Activated naive CD4-positive, alpha-beta T cell treated with anti-CD3 and anti-CD28 coated beads, Interleukin-2, amount 10 ng/mL, durations not matched to agents 7 days and 5 days (primary cell): ENCODE data around the gene TAS1R2.
A peak's percentile ranks its signal among the peaks of the same experiment; 100 is the strongest.
"Not testable (repeated sequence)": the region's sequence is repeated elsewhere in the genome, so short reads cannot be mapped to it uniquely, and the experiment has no call there.

Experiments used
- CTCF ChIA-PET: fragments of 350-600 bp; sonication (Branson Sonifier 250); formaldehyde crosslinking; loops from one replicate; lab custom pipeline; 2021; ENCODE audit warnings: antibody characterized with exemption; lab: Charles Lee
- DNase-seq: peaks from one replicate; pipeline ENCODE4 v3.0.0-alpha.2; 2020
- H3K27ac Mint-ChIP-seq: one replicate; pipeline ENCODE4 v1.8.0; 2021; ENCODE audit warnings: mild to moderate bottlenecking, moderate library complexity, mixed read lengths
- H3K27me3 Mint-ChIP-seq: one replicate; pipeline ENCODE4 v1.8.0; 2021; ENCODE audit warnings: mild to moderate bottlenecking, mixed read lengths
- H3K36me3 Mint-ChIP-seq: one replicate; pipeline ENCODE4 v1.8.0; 2021; ENCODE audit warnings: mixed read lengths
- H3K4me1 Mint-ChIP-seq: one replicate; pipeline ENCODE4 v1.8.0; 2021; ENCODE audit warnings: mixed read lengths
- H3K4me3 Mint-ChIP-seq: one replicate; pipeline ENCODE4 v1.8.0; 2021; ENCODE audit warnings: mild to moderate bottlenecking, moderate library complexity, mixed read lengths
- H3K9me3 Mint-ChIP-seq: one replicate; pipeline ENCODE4 v1.8.0; 2021; ENCODE audit warnings: mixed read lengths

The TAS1R2 gene

GRCh38 chr1:18847723-18848122, 11.7 kb downstream of the TAS1R2 start:
- H3K27ac Mint-ChIP-seq, H3K4me1 Mint-ChIP-seq, DNase-seq, H3K36me3 Mint-ChIP-seq, H3K9me3 Mint-ChIP-seq, H3K4me3 Mint-ChIP-seq: not testable (repeated sequence)
- CTCF ChIA-PET, result interaction anchor here (1.6 kb wide), 1 partner anchor 27 kb away, joined by 5 read pairs; no protein-coding TSS in a partner anchor
- H3K27me3 Mint-ChIP-seq, result peaks cover 34% of the 10 kb centered on the region

DNA sequence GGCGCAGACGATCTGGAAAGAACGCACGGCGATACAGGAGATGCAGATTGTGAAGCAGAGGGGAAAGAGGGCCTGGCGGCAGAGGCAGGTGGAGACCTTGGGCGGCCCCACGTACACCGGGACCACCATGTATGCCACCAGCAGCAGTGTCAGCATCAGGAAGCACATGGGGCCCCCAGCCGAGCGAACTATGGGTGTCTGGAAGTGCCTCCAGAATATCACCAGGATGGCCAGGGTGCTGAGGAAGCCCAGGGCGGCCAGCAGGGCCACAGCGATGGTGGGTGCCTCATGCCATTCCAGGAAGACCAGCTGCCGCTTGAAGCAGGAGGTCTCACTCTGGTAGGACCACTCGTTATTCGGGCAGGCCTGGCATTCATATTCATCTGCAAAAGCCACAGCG, 19.3 kb downstream of the TAS1R2 start:
- H3K36me3 Mint-ChIP-seq, result no peaks in the 10 kb centered on the region
- no peak overlapping the region for H3K27ac Mint-ChIP-seq
- peaks cover 29% of the 10 kb centered on the region for H3K27me3 Mint-ChIP-seq

GRCh38 chr1:18836654-18837053, 22.8 kb downstream of the TAS1R2 start:
- H3K4me1 Mint-ChIP-seq, result no peaks in the 10 kb centered on the region
- H3K36me3 Mint-ChIP-seq, result no peaks in the 10 kb centered on the region
- H3K27me3 Mint-ChIP-seq, result peaks cover 17% of the 10 kb centered on the region
- CTCF ChIA-PET, result interaction anchor here (1.1 to 1.5 kb wide), 2 partner anchors 12 to 255 kb away, joined by 3 read pairs; no protein-coding TSS in a partner anchor
- no peak overlapping the region for H3K27ac Mint-ChIP-seq
- no peak for DNase-seq
- H3K4me3 Mint-ChIP-seq, result no peak overlapping the region
- H3K9me3 Mint-ChIP-seq, result no peaks in the 10 kb centered on the region

More for the DNA sequence above, 19.3 kb downstream of the TAS1R2 start:
- DNase-seq, result no peak
- no peak overlapping the region for H3K4me3 Mint-ChIP-seq
- H3K9me3 Mint-ChIP-seq, result peaks cover 1% of the 10 kb centered on the region
- CTCF ChIA-PET, result no interaction called here
- H3K4me1 Mint-ChIP-seq, result no peaks in the 10 kb centered on the region

DNA sequence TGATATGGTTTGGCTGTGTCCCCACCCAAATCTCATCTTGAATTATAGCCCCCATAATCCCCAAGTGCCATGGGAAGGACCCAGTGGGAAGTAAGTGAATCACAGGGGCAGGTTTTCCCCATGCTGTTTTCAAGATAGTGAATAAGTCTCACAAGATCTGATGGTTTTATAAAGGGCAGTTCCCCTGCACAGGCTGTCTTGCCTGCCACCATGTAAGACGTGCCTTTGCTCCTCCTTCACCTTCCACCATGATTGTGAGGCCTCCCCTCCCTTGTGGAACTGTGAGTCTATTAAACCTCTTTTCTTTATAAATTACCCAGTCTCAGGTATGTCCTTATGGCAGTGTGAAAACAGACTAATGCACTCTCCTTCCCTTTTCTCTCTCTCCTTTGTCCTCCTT, 27.1 kb downstream of the TAS1R2 start:
- H3K4me1 Mint-ChIP-seq, DNase-seq, H3K9me3 Mint-ChIP-seq, H3K36me3 Mint-ChIP-seq, CTCF ChIA-PET, H3K4me3 Mint-ChIP-seq, H3K27ac Mint-ChIP-seq: not testable (repeated sequence)
- peaks cover 13% of the 10 kb centered on the region for H3K27me3 Mint-ChIP-seq

- Mint-ChIP-seq H3K9me3 (peaks cover 1% of the 10 kb centered on the region), H3K27me3 (peaks cover 15% of the 10 kb centered on the region), H3K4me1 (no peaks in the 10 kb centered on the region), H3K27ac (no peak overlapping the region), H3K36me3 (no peaks in the 10 kb centered on the region), H3K4me3 (no peak overlapping the region)
- CTCF ChIA-PET, result no interaction called here
- DNase-seq, result no peak
These were observed 27.8 kb downstream of the TAS1R2 start for GRCh38 chr1:18831656-18832055.

GRCh38 chr1:18830596-18830995, 28.9 kb downstream of the TAS1R2 start:
- DNase-seq, result no peak
- peaks cover 17% of the 10 kb centered on the region for H3K27me3 Mint-ChIP-seq
- peaks cover 1% of the 10 kb centered on the region for H3K9me3 Mint-ChIP-seq
- no peak overlapping the region for H3K4me3 Mint-ChIP-seq
- CTCF ChIA-PET, result no interaction called here
- H3K4me1 Mint-ChIP-seq, result no peaks in the 10 kb centered on the region
- H3K36me3 Mint-ChIP-seq, result no peaks in the 10 kb centered on the region
- no peak overlapping the region for H3K27ac Mint-ChIP-seq

GRCh38 chr1:18829671-18830070, 29.8 kb downstream of the TAS1R2 start:
- Mint-ChIP-seq H3K27me3 (peaks cover 9% of the 10 kb centered on the region), H3K4me3 (no peak overlapping the region), H3K36me3 (no peaks in the 10 kb centered on the region), H3K4me1 (no peaks in the 10 kb centered on the region), H3K27ac (no peak overlapping the region), H3K9me3 (peaks cover 1% of the 10 kb centered on the region)
- DNase-seq, result no peak
- CTCF ChIA-PET, result no interaction called here

DNA sequence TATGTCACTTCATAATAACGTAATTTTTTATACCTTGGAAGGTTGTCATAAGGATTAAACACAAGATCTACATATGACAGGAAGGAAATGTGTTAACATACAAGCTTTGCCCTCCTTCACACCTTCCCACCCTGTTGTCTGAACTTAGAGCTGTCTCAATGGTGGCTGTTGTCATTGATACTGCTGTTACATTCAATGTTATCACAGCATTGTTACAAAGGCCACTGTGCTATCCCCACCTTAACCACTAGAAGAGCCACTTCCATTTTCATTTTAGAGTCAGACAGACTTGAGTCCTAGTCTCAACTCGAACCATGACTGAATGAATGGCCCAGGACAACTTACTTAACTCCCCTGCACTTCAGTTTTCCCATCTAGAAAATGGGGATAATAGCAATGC, 31.2 kb downstream of the TAS1R2 start:
- Mint-ChIP-seq H3K27ac (no peak overlapping the region), H3K4me1 (no peaks in the 10 kb centered on the region), H3K36me3 (no peaks in the 10 kb centered on the region), H3K4me3 (no peak overlapping the region), H3K27me3 (peaks cover 9% of the 10 kb centered on the region), H3K9me3 (peaks cover 1% of the 10 kb centered on the region)
- CTCF ChIA-PET, result no interaction called here
- no peak for DNase-seq

- peaks cover 34% of the 10 kb centered on the region for H3K27me3 Mint-ChIP-seq
- H3K27ac Mint-ChIP-seq, result no peak overlapping the region
- H3K36me3 Mint-ChIP-seq, result no peaks in the 10 kb centered on the region
- DNase-seq, result no peak
- H3K9me3 Mint-ChIP-seq, result no peaks in the 10 kb centered on the region
- CTCF ChIA-PET, result interaction anchor here (8.1 kb wide), 1 partner anchor 226 kb away, joined by 56 read pairs; no protein-coding TSS in a partner anchor
- H3K4me3 Mint-ChIP-seq, result no peak overlapping the region
- H3K4me1 Mint-ChIP-seq, result no peaks in the 10 kb centered on the region
These were observed 36.0 kb downstream of the TAS1R2 start for GRCh38 chr1:18823438-18823837.

GRCh38 chr1:18820791-18821641, 38.4 kb downstream of the TAS1R2 start:
- no peaks in the 10 kb centered on the region for H3K4me1 Mint-ChIP-seq
- H3K27ac Mint-ChIP-seq, result no peak overlapping the region
- H3K36me3 Mint-ChIP-seq, result no peaks in the 10 kb centered on the region
- H3K27me3 Mint-ChIP-seq, result peaks cover 46% of the 10 kb centered on the region
- CTCF ChIA-PET, result interaction anchor here (0.7 to 8.1 kb wide), 4 partner anchors 62 to 239 kb away, joined by 3 to 56 read pairs (median 5); no protein-coding TSS in a partner anchor
- no peaks in the 10 kb centered on the region for H3K9me3 Mint-ChIP-seq
- no peak overlapping the region for H3K4me3 Mint-ChIP-seq
- peak; percentile 70 for DNase-seq

GRCh38 chr1:18819986-18820790, 39.3 kb downstream of the TAS1R2 start:
- H3K36me3 Mint-ChIP-seq, result no peaks in the 10 kb centered on the region
- H3K9me3 Mint-ChIP-seq, result no peaks in the 10 kb centered on the region
- H3K27me3 Mint-ChIP-seq, result peaks cover 52% of the 10 kb centered on the region
- no peak for DNase-seq
- H3K4me1 Mint-ChIP-seq, result no peaks in the 10 kb centered on the region
- H3K4me3 Mint-ChIP-seq, result no peak overlapping the region
- CTCF ChIA-PET, result interaction anchor here (1.2 to 8.1 kb wide), 3 partner anchors 9 to 238 kb away, joined by 3 to 56 read pairs (median 6); no protein-coding TSS in a partner anchor
- no peak overlapping the region for H3K27ac Mint-ChIP-seq

- Mint-ChIP-seq H3K36me3 (no peaks in the 10 kb centered on the region), H3K27ac (no peak overlapping the region), H3K27me3 (peaks cover 60% of the 10 kb centered on the region), H3K4me3 (no peak overlapping the region), H3K4me1 (no peaks in the 10 kb centered on the region), H3K9me3 (no peaks in the 10 kb centered on the region)
- DNase-seq, result no peak
- CTCF ChIA-PET, result interaction anchor here (1.4 to 8.1 kb wide), 2 partner anchors 8 to 221 kb away, joined by 3 to 56 read pairs; no protein-coding TSS in a partner anchor
These were observed 40.3 kb downstream of the TAS1R2 start for GRCh38 chr1:18819203-18819602.

- CTCF ChIA-PET, result interaction anchor here (8.1 kb wide), 1 partner anchor 220 kb away, joined by 56 read pairs; no protein-coding TSS in a partner anchor
- H3K9me3 Mint-ChIP-seq, result no peaks in the 10 kb centered on the region
- peaks cover 63% of the 10 kb centered on the region for H3K27me3 Mint-ChIP-seq
- no peak for DNase-seq
- no peaks in the 10 kb centered on the region for H3K4me1 Mint-ChIP-seq
- no peak overlapping the region for H3K4me3 Mint-ChIP-seq
- no peak overlapping the region for H3K27ac Mint-ChIP-seq
- H3K36me3 Mint-ChIP-seq, result no peaks in the 10 kb centered on the region
These were observed 41.5 kb downstream of the TAS1R2 start for GRCh38 chr1:18817795-18818435.

GRCh38 chr1:18817316-18817715, 42.1 kb downstream of the TAS1R2 start:
- no peaks in the 10 kb centered on the region for H3K36me3 Mint-ChIP-seq
- no peak for DNase-seq
- no peak overlapping the region for H3K27ac Mint-ChIP-seq
- H3K4me3 Mint-ChIP-seq, result no peak overlapping the region
- peaks cover 68% of the 10 kb centered on the region for H3K27me3 Mint-ChIP-seq
- H3K4me1 Mint-ChIP-seq, result no peaks in the 10 kb centered on the region
- H3K9me3 Mint-ChIP-seq, result no peaks in the 10 kb centered on the region
- CTCF ChIA-PET, result interaction anchor here (8.1 kb wide), 1 partner anchor 220 kb away, joined by 56 read pairs; no protein-coding TSS in a partner anchor
